ENCODE data around the gene USP13. TPM values are rescaled to one million over a fixed set of nuclear protein-coding genes. Genes with fewer than 3 reads are reported as not detected.
A peak's percentile ranks its signal among the peaks of the same experiment; 100 is the strongest.

The USP13 gene
- total and polyA plus RNA-seq, 10 of the 15 experiments (the other 5 are each of a cell fraction or from before 2014, with no cell fraction given): 3.2 to 20.8 (median 9.0) TPM

DNA sequence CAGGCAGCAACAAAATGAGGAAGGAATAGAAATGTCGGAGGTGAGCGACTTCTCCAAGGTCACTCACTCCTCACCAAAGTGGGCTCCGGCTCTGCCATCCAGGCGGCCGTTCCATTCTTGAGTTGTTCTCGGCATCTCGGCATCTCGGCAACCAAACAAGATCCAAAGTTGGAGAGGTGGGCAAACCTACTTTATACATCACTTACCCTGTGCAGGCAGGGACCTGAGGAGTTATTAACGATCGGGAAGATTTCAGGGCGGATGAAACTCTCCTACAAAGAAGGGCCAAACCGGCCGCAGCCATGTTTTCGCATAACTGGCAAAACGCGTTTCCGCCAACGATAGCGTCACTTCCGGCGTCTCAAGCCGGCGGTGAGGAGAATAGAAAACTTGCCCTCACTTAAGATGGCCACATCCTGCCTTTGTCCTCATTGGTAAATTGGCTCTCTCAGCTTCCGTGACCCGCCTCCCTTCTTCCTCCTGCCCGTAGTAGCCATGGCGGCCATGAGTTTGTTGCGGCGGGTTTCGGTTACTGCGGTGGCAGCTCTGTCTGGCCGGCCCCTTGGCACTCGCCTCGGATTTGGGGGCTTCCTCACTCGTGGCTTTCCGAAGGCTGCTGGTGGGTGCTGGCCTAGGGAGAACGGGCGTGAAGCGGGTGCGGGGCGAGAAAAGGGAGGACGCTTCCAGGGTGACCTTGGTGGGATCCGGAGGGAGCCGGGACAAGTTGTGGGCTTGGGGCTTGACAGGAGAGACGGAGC lies 48.3 kb upstream of the USP13 start, which contains the start of the genes MRPL47 and NDUFB5 (continued):
- TF ChIP-seq KAT2A (conservative IDR thresholded peaks at IDR 0.05; ENCODE audit: control insufficient read depth, low read depth, low read length) (no peak), PML (IDR thresholded peaks at IDR 0.05; ENCODE audit: low read length) (peak; percentile 97), TCF12 (IDR thresholded peaks at IDR 0.05; ENCODE audit: low read depth, low read length) (no peak), NFYB (IDR thresholded peaks at IDR 0.05; ENCODE audit: insufficient read depth, low read depth, low read length) (peak; percentile 88), ESRRA (IDR thresholded peaks at IDR 0.05; ENCODE audit: low read length) (peak; percentile 87; the same call in 1 of the 2 replicates), IKZF2 (IDR thresholded peaks at IDR 0.05) (0 out of 4 replicates have a peak, but pooled peaks of 1 of the 2 experiments have one; percentile 35), TAF1 (IDR thresholded peaks at IDR 0.05; ENCODE audit: borderline replicate concordance, low read depth, low read length) (peak; percentile 90), CREM (IDR thresholded peaks at IDR 0.05; ENCODE audit: low read depth) (peak; percentile 97), ZNF24 (IDR thresholded peaks at IDR 0.05) (no peak), RAD21 (IDR thresholded peaks at IDR 0.05; ENCODE audit: insufficient read depth, low read depth, low read length) (no peak), EP300 (IDR thresholded peaks at IDR 0.05; ENCODE audit: borderline replicate concordance in 1 of 2, control insufficient read depth in 1 of 2, low read depth in 2 of 2, low read length in 2 of 2) (no peak), ZNF274 (IDR thresholded peaks at IDR 0.05; ENCODE audit: insufficient read depth, insufficient read length) (no peak), MYB (IDR thresholded peaks at IDR 0.05; ENCODE audit: borderline replicate concordance, low read depth, low read length) (no peak), SUZ12 (IDR thresholded peaks at IDR 0.05; ENCODE audit: unreplicated experiment) (no peak), BRCA1 (IDR thresholded peaks at IDR 0.05; ENCODE audit: low read depth, low read length) (no peak), NRF1 (conservative IDR thresholded peaks at IDR 0.05; ENCODE audit: low read depth, low read length) (no peak), NR2C2 (IDR thresholded peaks at IDR 0.05; ENCODE audit: borderline replicate concordance, control insufficient read depth, insufficient read length, low read depth) (no peak), TARDBP (IDR thresholded peaks at IDR 0.05; ENCODE audit: borderline replicate concordance) (0 out of 2 replicates have a peak, but pooled peaks have one; percentile 21), TCF7 (IDR thresholded peaks at IDR 0.05; ENCODE audit: borderline replicate concordance) (no peak), SPI1 (IDR thresholded peaks at IDR 0.05; ENCODE audit: borderline replicate concordance, insufficient read depth, low read depth, low read length) (no peak), FOXM1 (IDR thresholded peaks at IDR 0.05; ENCODE audit: low read depth, low read length) (no peak), ZNF207 (IDR thresholded peaks at IDR 0.05; ENCODE audit: borderline replicate concordance) (no peak), SREBF1 (IDR thresholded peaks at IDR 0.05; ENCODE audit: low read length) (no peak)
- TF ChIP-seq, protein P1, sequence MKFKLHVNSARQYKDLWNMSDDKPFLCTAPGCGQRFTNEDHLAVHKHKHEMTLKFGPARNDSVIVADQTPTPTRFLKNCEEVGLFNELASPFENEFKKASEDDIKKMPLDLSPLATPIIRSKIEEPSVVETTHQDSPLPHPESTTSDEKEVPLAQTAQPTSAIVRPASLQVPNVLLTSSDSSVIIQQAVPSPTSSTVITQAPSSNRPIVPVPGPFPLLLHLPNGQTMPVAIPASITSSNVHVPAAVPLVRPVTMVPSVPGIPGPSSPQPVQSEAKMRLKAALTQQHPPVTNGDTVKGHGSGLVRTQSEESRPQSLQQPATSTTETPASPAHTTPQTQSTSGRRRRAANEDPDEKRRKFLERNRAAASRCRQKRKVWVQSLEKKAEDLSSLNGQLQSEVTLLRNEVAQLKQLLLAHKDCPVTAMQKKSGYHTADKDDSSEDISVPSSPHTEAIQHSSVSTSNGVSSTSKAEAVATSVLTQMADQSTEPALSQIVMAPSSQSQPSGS (IDR thresholded peaks at IDR 0.05; ENCODE audit: low read length): no peak
- TF ChIP-seq, protein P2, sequence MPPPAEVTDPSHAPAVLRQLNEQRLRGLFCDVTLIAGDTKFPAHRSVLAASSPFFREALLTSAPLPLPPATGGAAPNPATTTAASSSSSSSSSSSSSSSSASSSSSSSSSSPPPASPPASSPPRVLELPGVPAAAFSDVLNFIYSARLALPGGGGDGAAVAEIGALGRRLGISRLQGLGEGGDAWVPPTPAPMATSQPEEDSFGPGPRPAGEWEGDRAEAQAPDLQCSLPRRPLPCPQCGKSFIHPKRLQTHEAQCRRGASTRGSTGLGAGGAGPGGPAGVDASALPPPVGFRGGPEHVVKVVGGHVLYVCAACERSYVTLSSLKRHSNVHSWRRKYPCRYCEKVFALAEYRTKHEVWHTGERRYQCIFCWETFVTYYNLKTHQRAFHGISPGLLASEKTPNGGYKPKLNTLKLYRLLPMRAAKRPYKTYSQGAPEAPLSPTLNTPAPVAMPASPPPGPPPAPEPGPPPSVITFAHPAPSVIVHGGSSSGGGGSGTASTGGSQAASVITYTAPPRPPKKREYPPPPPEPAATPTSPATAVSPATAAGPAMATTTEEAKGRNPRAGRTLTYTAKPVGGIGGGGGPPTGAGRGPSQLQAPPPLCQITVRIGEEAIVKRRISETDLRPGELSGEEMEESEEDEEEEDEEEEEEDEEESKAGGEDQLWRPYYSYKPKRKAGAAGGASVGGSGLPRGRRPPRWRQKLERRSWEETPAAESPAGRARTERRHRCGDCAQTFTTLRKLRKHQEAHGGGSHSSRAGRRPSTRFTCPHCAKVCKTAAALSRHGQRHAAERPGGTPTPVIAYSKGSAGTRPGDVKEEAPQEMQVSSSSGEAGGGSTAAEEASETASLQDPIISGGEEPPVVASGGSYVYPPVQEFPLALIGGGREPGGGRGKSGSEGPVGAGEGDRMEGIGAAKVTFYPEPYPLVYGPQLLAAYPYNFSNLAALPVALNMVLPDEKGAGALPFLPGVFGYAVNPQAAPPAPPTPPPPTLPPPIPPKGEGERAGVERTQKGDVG (CRISPR knock-in tag; IDR thresholded peaks at IDR 0.05): no peak
